AG09319 (cell line): ENCODE data around the gene HSF4.

Source experiments
- DNase-seq: peaks from one replicate; pipeline ENCODE4 v3.0.0-alpha.2; 2010; ENCODE audit warnings: low read depth; ENCODE audit errors: extremely low read depth
- TF ChIP-seq, protein P1 (sequence below): IDR thresholded peaks from 2 replicates; pipeline ENCODE4 v1.5.1; 2011; ENCODE audit warnings: low read depth, mild to moderate bottlenecking, inconsistent platforms, low read length, moderate library complexity

Gene HSF4

DNA sequence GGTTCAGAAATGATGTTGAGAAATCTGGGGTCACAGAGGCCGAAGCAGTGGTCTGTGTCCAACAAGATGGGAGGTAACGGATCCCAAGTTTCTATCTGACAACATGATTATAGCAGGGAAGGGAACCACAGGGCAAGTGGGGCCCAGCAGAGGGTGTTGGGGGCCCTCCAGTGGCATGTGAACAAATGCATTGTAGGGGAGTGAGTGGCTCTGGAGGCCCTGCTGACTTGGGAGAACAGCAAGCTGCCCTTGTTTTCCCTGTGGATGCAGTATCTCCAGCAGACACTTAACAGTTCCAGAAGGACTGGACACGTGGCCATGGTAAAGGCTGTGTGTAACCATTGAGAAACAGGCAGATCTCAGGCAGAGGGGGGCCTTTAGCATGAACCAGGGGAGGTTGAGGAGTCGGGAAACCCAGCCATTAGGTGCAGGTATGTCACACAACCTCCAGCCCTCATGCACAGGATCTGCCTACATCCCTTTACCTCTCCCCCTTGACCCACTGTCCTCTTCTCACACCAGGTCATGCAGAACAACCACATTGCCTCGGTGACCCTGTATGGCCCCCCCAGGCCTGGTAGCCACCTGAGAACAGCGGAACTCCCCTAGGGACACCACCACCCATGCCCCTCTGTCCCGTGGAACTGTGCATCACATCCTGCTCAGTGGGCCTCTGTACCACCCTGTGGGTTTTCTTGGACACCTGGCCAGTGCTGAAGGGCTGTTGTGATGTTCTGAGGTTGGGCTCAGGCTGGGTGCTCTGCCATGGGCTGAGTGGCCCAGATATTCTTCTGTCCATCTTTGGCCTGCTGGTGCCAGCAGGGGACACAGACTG lies 17.8 kb upstream of the HSF4 start:
- TF ChIP-seq, protein P1, sequence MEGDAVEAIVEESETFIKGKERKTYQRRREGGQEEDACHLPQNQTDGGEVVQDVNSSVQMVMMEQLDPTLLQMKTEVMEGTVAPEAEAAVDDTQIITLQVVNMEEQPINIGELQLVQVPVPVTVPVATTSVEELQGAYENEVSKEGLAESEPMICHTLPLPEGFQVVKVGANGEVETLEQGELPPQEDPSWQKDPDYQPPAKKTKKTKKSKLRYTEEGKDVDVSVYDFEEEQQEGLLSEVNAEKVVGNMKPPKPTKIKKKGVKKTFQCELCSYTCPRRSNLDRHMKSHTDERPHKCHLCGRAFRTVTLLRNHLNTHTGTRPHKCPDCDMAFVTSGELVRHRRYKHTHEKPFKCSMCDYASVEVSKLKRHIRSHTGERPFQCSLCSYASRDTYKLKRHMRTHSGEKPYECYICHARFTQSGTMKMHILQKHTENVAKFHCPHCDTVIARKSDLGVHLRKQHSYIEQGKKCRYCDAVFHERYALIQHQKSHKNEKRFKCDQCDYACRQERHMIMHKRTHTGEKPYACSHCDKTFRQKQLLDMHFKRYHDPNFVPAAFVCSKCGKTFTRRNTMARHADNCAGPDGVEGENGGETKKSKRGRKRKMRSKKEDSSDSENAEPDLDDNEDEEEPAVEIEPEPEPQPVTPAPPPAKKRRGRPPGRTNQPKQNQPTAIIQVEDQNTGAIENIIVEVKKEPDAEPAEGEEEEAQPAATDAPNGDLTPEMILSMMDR, result no peak; the same call in 1 of the 2 replicates
- no peak for DNase-seq

DNA sequence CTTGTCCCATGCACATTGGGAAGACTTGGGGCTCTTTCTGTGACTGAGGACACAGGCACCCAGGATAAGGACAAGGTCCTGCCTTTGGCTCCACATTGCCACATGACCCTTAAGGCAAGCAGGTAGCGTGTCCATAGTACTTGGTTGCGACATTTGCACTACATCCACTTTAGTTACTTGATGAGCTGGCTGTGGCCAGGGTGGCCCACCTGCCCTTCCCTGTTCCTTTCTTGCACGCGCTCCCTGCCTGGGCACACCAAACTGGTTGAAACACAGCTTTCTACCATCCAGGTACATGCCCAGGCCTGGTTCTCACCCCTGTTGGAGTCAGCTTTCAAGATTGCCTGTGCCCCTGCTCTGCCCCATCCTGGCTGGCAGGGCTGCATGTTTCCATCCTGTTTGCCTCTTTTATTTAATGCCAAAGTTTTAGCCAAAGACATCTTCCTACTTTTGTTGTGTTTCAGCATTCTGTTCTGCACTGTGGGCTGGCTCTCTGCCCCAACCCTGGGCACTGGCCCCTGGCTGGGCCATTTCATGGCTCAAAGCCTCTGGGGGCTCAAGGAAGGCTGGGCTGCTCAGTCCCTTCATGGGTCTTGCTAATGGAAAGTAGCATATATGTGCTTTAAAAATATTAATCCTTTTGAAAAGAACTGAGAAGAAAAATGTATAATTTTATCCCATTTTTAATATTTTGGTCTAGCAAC lies 17.0 kb upstream of the HSF4 start:
- TF ChIP-seq, protein P1, result no peak
- DNase-seq, result no peak

DNA sequence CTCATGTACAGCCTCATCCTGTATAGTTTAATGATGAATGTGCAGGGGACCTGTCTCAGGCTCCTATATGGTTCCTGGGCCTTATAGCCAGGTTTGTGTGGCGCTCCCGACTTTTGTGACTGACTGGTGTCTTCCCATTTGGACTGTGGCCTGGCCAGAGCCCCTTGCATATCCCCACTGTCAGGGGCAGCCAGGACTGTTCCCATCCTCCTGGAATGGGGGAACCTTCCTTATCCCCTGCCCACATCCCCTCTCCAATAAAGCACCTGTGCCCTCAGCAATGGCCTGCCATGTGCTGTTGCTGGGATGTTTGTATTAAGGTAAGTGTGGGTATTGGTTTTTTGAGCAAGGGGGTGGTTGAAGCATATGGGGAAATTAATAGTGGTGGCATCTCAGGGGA lies 16.3 kb upstream of the HSF4 start:
- DNase-seq, result no peak
- TF ChIP-seq, protein P1, result no peak

DNA sequence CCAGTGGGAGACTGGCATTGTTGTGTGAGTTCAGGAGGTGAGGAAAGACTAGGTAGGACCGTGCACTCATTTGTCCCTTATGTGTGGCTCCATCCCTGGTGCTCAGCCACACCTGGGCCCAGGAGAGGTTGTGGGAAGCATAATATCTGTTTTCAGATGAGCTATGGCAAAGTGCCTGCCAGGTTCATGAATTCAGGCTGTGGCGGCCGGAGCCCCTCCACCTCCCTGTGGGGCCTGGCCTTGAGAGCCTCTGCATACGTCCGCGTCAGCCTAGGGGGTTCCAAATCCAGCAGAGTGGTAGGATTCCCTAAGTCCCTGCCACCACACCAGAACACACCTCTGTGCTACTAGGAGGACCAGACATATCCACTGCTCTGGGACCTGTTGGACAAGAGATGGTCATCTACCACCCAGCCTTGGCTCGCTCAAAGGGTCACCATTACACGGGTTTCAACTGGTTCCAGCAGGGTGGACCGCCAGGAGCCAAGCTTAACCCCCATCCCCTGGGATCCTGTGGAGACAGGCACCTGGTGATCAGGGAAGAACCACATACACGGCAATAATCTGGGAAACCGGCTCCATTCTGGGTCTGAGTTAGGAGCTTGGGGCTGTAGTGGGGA lies 15.8 kb upstream of the HSF4 start:
- TF ChIP-seq, protein P1, result no peak
- DNase-seq, result no peak

DNA sequence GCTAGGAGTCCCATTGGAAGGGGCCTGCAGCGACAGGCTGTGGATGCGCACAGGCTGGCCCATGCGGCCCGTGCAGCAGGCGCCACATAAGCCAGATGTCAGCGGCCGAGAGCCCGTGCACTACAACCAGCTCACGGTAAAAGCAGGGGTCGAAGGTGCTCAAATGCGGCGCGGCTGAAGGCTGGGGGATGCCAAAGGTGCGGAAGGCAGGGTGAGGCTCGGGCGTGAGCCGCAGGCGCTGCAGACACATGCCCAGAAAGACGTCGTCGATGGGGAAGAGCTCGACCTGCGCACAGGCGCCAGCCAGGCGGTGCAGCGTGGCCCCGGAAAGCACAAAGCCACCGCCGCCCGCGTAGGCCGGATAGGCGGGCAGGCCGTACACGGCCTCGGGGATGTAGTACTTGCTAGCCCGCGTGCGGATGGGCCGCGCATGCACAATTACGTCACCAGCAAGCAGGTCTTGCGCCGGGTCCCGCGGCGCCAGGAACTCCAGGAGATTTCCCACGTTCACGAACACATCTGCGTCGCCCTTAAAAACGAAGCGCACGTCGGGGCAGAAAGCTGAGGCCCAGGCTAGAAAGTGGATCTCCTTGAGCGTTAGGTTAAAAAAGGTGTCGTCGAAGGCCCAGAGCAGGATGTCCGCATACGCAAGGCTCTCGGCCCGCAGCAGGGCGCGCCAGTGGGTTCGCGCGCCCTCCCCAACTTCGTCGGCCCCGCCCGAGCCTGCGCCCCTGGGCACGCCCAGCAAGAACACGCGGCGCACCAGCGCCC lies 15.1 kb upstream of the HSF4 start:
- no peak for DNase-seq
- TF ChIP-seq, protein P1, result no peak

DNA sequence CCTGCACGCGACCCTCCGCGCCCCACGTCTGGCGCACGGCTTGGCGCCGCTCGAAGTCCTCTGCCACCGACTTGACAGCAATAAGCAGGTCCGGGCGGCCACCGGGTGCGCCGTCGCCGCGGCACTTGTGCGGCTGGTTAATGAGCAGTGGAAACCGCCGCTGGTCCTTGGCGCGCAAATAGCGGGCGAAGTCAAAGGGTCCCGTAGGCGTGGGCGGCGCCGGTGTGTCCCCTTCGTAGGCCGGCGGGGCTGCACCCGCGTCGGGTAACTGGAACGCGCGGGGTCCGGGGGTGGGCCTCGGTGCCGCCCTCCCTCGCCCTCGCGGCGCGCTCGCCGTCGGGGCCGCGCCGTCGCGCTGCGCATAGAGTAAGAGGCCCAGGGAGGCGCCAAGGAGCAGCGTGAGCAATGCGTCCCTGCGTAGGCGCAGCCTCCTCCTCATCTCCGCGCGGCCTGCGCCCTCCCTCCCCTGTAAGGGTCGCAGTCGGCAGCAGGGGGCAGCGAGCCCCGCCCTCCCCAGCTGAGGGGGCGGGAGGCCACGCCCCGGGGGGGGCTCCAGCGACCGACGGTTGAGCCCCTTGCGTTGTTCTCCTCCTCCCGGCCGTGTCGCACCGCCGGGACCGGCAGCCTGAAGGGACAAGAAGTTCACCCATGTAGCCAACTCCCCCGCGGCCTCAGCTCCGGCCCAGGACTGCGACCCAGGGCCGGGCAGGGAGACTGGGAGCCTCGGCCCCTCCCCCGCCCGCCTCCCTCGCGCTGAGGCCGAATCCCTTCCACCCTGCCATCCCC lies 14.3 kb upstream of the HSF4 start:
- no peak for DNase-seq
- TF ChIP-seq, protein P1, result no peak
